Measurements from ENCODE around the gene OR2T29.
"Not testable (repeated sequence)": the region's sequence is repeated elsewhere in the genome, so short reads cannot be mapped to it uniquely, and the experiment has no call there.

OR2T29 gene

DNA sequence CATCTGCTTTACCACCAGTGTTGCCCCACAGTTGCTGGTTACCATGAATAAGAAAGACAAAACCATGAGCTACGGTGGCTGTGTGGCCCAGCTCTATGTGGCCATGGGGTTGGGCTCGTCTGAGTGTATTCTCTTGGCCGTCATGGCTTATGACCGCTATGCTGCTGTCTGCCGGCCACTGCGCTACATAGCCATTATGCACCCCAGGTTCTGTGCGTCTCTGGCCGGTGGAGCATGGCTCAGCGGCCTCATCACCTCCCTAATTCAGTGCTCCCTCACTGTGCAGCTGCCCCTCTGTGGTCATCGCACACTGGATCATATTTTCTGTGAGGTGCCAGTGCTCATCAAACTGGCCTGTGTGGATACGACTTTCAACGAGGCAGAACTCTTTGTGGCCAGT is 40.7 kb downstream of the OR2T29 start:
- H3K9me3 ChIP-seq (ENCODE audit: control extremely low read depth in 1 of 5, control insufficient read depth in 4 of 5, insufficient read depth in 2 of 5, low read depth in 1 of 5, low read length in 4 of 5), result peaks cover 0 to 3% (median 0%) of the 10 kb centered on the region in 5 experiments
- H3K4me1 ChIP-seq (ENCODE audit: control extremely low read depth in 1 of 4, control insufficient read depth in 4 of 4, insufficient read depth in 4 of 4, low read length in 3 of 4), result no peaks in the 10 kb centered on the region
- ChIA-PET POLR2A (no interaction called here), CTCF (no interaction called here)
- no peak overlapping the region for H3K27ac ChIP-seq (ENCODE audit: insufficient read depth in 1 of 2, low read depth in 1 of 2, low read length in 2 of 2, poor library complexity in 1 of 2, severe bottlenecking in 2 of 2)
- WGBS (ENCODE audit: insufficient coverage), result 97% methylated on average over 12 of the region's 12 CpGs
- no peak for DNase-seq
- H3K27me3 ChIP-seq (replicated peaks in 2 of 5; ENCODE audit: control insufficient read depth in 4 of 5, insufficient read depth in 5 of 5, low read length in 4 of 5), result no peaks in the 10 kb centered on the region
- no peaks in the 10 kb centered on the region for H3K36me3 ChIP-seq (ENCODE audit: control insufficient read depth in 4 of 4, insufficient read depth in 4 of 4, low read length in 3 of 4)
- no peak overlapping the region for H3K4me3 ChIP-seq (ENCODE audit: control insufficient read depth in 1 of 7, extremely low read depth in 1 of 7, insufficient read depth in 4 of 7, low read depth in 2 of 7, low read length in 6 of 7)

- H3K36me3 ChIP-seq (ENCODE audit: control insufficient read depth in 4 of 4, insufficient read depth in 4 of 4, low read length in 3 of 4); H3K27me3 ChIP-seq (replicated peaks in 2 of 5; ENCODE audit: control insufficient read depth in 4 of 5, insufficient read depth in 5 of 5, low read length in 4 of 5); POLR2A ChIA-PET; H3K4me3 ChIP-seq (ENCODE audit: control insufficient read depth in 1 of 7, extremely low read depth in 1 of 7, insufficient read depth in 4 of 7, low read depth in 2 of 7, low read length in 6 of 7); CTCF ChIA-PET; DNase-seq; H3K9me3 ChIP-seq (ENCODE audit: control extremely low read depth in 1 of 5, control insufficient read depth in 4 of 5, insufficient read depth in 2 of 5, low read depth in 1 of 5, low read length in 4 of 5); H3K27ac ChIP-seq (ENCODE audit: insufficient read depth in 1 of 2, low read depth in 1 of 2, low read length in 2 of 2, poor library complexity in 1 of 2, severe bottlenecking in 2 of 2); H3K4me1 ChIP-seq (ENCODE audit: control extremely low read depth in 1 of 4, control insufficient read depth in 4 of 4, insufficient read depth in 4 of 4, low read length in 3 of 4): not testable (repeated sequence)
Observed at GRCh38 chr1:248510217-248510616, 52.4 kb downstream of the OR2T29 start.

GRCh38 chr1:248507773-248508172 is 54.8 kb downstream of the OR2T29 start, which contains the start of gene OR2G6:
Gene OR2G6, plus strand, starts transcription at chr1:248508073. Its CDS starts 13,574 bp downstream, at chr1:248521647.
- DNase-seq; POLR2A ChIA-PET; H3K4me1 ChIP-seq (ENCODE audit: control extremely low read depth in 1 of 4, control insufficient read depth in 4 of 4, insufficient read depth in 4 of 4, low read length in 3 of 4); H3K27ac ChIP-seq (ENCODE audit: insufficient read depth in 1 of 2, low read depth in 1 of 2, low read length in 2 of 2, poor library complexity in 1 of 2, severe bottlenecking in 2 of 2); H3K4me3 ChIP-seq (ENCODE audit: control insufficient read depth in 1 of 7, extremely low read depth in 1 of 7, insufficient read depth in 4 of 7, low read depth in 2 of 7, low read length in 6 of 7); H3K36me3 ChIP-seq (ENCODE audit: control insufficient read depth in 4 of 4, insufficient read depth in 4 of 4, low read length in 3 of 4); H3K27me3 ChIP-seq (replicated peaks in 2 of 5; ENCODE audit: control insufficient read depth in 4 of 5, insufficient read depth in 5 of 5, low read length in 4 of 5); CTCF ChIA-PET; H3K9me3 ChIP-seq (ENCODE audit: control extremely low read depth in 1 of 5, control insufficient read depth in 4 of 5, insufficient read depth in 2 of 5, low read depth in 1 of 5, low read length in 4 of 5): not testable (repeated sequence)
- WGBS (ENCODE audit: insufficient coverage), result no CpG with 5 or more reads among the region's 2 CpGs
